ENCODE data around the gene ASB1.

ASB1 gene

GRCh38 chr2:238389988-238390589, 36.6 kb upstream of the ASB1 start:
- no peaks in the 10 kb centered on the region for H3K36me3 ChIP-seq (ENCODE audit: insufficient read depth, low read length)
- no peak overlapping the region for H2AFZ ChIP-seq (ENCODE audit: low read length)
- no peaks in the 10 kb centered on the region for H3K27me3 ChIP-seq (ENCODE audit: insufficient read depth, low read length)
- no peak overlapping the region for H3K27ac ChIP-seq (ENCODE audit: low read depth, low read length, poor library complexity, severe bottlenecking)
- TF ChIP-seq CTCF (IDR thresholded peaks at IDR 0.05; ENCODE audit: low read length) = no peak
- no peak for TF ChIP-seq EZH2 (IDR thresholded peaks at IDR 0.05; ENCODE audit: borderline replicate concordance, low read length)
- no peak overlapping the region for H3K4me3 ChIP-seq (ENCODE audit: low read depth, low read length, poor library complexity, severe bottlenecking)
- H3K9me2 ChIP-seq (ENCODE audit: low read depth, low read length) = no peaks in the 10 kb centered on the region
- H3K9ac ChIP-seq (ENCODE audit: low read length) = no peak overlapping the region
- no peak overlapping the region for H3K4me2 ChIP-seq (ENCODE audit: low read length)
- H3F3A ChIP-seq (ENCODE audit: insufficient read depth, low read length) = no peaks in the 10 kb centered on the region
- no peaks in the 10 kb centered on the region for H3K4me1 ChIP-seq (ENCODE audit: insufficient read depth, low read length, severe bottlenecking)
- H3K9me3 ChIP-seq (ENCODE audit: low read length) = no peaks in the 10 kb centered on the region
- no peaks in the 10 kb centered on the region for H3K79me2 ChIP-seq (ENCODE audit: insufficient read depth, low read length)
- H4K20me1 ChIP-seq (ENCODE audit: insufficient read depth, low read length) = no peaks in the 10 kb centered on the region

- TF ChIP-seq CTCF (IDR thresholded peaks at IDR 0.05; ENCODE audit: low read length) = no peak
- TF ChIP-seq EZH2 (IDR thresholded peaks at IDR 0.05; ENCODE audit: borderline replicate concordance, low read length) = no peak
- Histone ChIP-seq H3K4me3 (ENCODE audit: low read depth, low read length, poor library complexity, severe bottlenecking) (no peak overlapping the region), H3K4me1 (ENCODE audit: insufficient read depth, low read length, severe bottlenecking) (no peaks in the 10 kb centered on the region), H3K9me2 (ENCODE audit: low read depth, low read length) (no peaks in the 10 kb centered on the region), H3K27me3 (ENCODE audit: insufficient read depth, low read length) (no peaks in the 10 kb centered on the region), H3K9me3 (ENCODE audit: low read length) (no peaks in the 10 kb centered on the region), H3K36me3 (ENCODE audit: insufficient read depth, low read length) (no peaks in the 10 kb centered on the region), H3K9ac (ENCODE audit: low read length) (no peak overlapping the region), H3K27ac (ENCODE audit: low read depth, low read length, poor library complexity, severe bottlenecking) (no peak overlapping the region), H3F3A (ENCODE audit: insufficient read depth, low read length) (no peaks in the 10 kb centered on the region), H4K20me1 (ENCODE audit: insufficient read depth, low read length) (no peaks in the 10 kb centered on the region), H3K4me2 (ENCODE audit: low read length) (no peak overlapping the region), H2AFZ (ENCODE audit: low read length) (no peak overlapping the region), H3K79me2 (ENCODE audit: insufficient read depth, low read length) (no peaks in the 10 kb centered on the region)
These were observed 35.6 kb upstream of the ASB1 start for GRCh38 chr2:238391042-238391689.

GRCh38 chr2:238396663-238397062, 30.1 kb upstream of the ASB1 start:
- TF ChIP-seq CTCF (IDR thresholded peaks at IDR 0.05; ENCODE audit: low read length) (no peak), EZH2 (IDR thresholded peaks at IDR 0.05; ENCODE audit: borderline replicate concordance, low read length) (no peak)
- Histone ChIP-seq H3K27ac (ENCODE audit: low read depth, low read length, poor library complexity, severe bottlenecking) (no peak overlapping the region), H2AFZ (ENCODE audit: low read length) (no peak overlapping the region), H3K9me3 (ENCODE audit: low read length) (no peaks in the 10 kb centered on the region), H3K27me3 (ENCODE audit: insufficient read depth, low read length) (no peaks in the 10 kb centered on the region), H3K9me2 (ENCODE audit: low read depth, low read length) (no peaks in the 10 kb centered on the region), H3K79me2 (ENCODE audit: insufficient read depth, low read length) (no peaks in the 10 kb centered on the region), H3K4me1 (ENCODE audit: insufficient read depth, low read length, severe bottlenecking) (no peaks in the 10 kb centered on the region), H4K20me1 (ENCODE audit: insufficient read depth, low read length) (no peaks in the 10 kb centered on the region), H3F3A (ENCODE audit: insufficient read depth, low read length) (no peaks in the 10 kb centered on the region), H3K9ac (ENCODE audit: low read length) (no peak overlapping the region), H3K4me2 (ENCODE audit: low read length) (no peak overlapping the region), H3K36me3 (ENCODE audit: insufficient read depth, low read length) (no peaks in the 10 kb centered on the region), H3K4me3 (ENCODE audit: low read depth, low read length, poor library complexity, severe bottlenecking) (no peak overlapping the region)

Measured in OCI-LY1 (cell line).